Measurements from ENCODE around the gene NR3C1.

The NR3C1 gene

DNA sequence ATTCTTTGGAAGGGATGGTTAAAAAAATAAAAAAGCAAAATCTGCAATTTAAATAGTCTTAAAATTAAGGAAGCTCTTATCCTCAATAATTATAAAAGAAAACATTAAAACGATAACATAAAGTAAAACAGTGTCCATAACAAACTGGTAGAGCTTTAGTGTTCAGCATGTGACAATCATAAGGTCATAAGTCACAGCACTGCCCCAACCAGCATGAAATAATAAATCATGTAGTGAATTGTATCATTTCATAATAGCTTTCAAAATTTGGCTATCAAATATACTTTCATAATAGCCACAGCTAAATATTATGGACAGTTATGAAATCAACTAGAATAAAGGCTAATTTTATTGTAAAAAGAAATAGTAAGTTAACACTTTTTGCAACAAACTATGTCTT, 10.0 kb downstream of the NR3C1 start:
- Histone ChIP-seq H3K9me3 (ENCODE audit: control insufficient read depth, insufficient read depth, low read length) (peaks cover 3% of the 10 kb centered on the region; the same call in 1 of the 2 replicates), H3F3A (ENCODE audit: control insufficient read depth, insufficient read depth) (peaks cover 17% of the 10 kb centered on the region), H3K36me3 (ENCODE audit: control insufficient read depth, low read length) (peaks cover 93% of the 10 kb centered on the region), H3K79me2 (ENCODE audit: control insufficient read depth, low read length) (peaks cover 100% of the 10 kb centered on the region), H3K9me2 (replicated peaks; ENCODE audit: control insufficient read depth, low read length) (no peaks in the 10 kb centered on the region), H3K4me1 (ENCODE audit: control insufficient read depth, low read length) (peaks cover 50% of the 10 kb centered on the region), H3K4me2 (ENCODE audit: low read length) (no peak overlapping the region), H3K27me3 (ENCODE audit: control insufficient read depth, low read length) (no peaks in the 10 kb centered on the region), H3K27ac (ENCODE audit: low read depth, low read length) (no peak overlapping the region), H3K4me3 (ENCODE audit: low read length) (no peak overlapping the region), H4K20me1 (ENCODE audit: control insufficient read depth, insufficient read depth, low read depth, low read length) (peaks cover 9% of the 10 kb centered on the region)
- no peak for TF ChIP-seq EZH2phosphoT487 (IDR thresholded peaks at IDR 0.05; ENCODE audit: borderline replicate concordance, low read length)
- TF ChIP-seq, protein P1, sequence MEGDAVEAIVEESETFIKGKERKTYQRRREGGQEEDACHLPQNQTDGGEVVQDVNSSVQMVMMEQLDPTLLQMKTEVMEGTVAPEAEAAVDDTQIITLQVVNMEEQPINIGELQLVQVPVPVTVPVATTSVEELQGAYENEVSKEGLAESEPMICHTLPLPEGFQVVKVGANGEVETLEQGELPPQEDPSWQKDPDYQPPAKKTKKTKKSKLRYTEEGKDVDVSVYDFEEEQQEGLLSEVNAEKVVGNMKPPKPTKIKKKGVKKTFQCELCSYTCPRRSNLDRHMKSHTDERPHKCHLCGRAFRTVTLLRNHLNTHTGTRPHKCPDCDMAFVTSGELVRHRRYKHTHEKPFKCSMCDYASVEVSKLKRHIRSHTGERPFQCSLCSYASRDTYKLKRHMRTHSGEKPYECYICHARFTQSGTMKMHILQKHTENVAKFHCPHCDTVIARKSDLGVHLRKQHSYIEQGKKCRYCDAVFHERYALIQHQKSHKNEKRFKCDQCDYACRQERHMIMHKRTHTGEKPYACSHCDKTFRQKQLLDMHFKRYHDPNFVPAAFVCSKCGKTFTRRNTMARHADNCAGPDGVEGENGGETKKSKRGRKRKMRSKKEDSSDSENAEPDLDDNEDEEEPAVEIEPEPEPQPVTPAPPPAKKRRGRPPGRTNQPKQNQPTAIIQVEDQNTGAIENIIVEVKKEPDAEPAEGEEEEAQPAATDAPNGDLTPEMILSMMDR (IDR thresholded peaks at IDR 0.05; ENCODE audit: low read depth, low read length, poor library complexity, severe bottlenecking), result no peak

DNA sequence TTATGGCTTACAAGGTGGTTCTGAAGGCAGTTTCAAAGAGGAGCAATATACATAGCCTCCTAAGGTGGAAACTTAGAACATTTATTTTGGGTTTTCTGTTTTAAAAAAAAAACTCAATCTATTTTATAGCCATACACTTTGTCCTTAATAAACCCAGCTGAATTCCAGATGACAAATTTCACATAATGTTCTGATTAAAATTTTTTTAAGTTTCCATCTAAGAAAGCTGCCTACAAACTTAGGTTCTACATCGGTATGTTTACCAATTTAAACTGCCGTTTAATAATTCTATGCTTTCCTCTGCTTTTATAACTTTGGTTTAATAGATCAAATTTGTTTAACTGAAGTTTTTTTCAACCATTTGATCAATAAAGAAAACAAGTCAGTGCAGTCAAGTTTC, 12.5 kb downstream of the NR3C1 start:
- no peak for TF ChIP-seq EZH2phosphoT487 (IDR thresholded peaks at IDR 0.05; ENCODE audit: borderline replicate concordance, low read length)
- TF ChIP-seq, protein P1 (IDR thresholded peaks at IDR 0.05; ENCODE audit: low read depth, low read length, poor library complexity, severe bottlenecking), result no peak
- H3K36me3 ChIP-seq (ENCODE audit: control insufficient read depth, low read length), result peaks cover 95% of the 10 kb centered on the region
- no peak overlapping the region for H3K4me2 ChIP-seq (ENCODE audit: low read length)
- peaks cover 100% of the 10 kb centered on the region for H3K79me2 ChIP-seq (ENCODE audit: control insufficient read depth, low read length)
- peaks cover 28% of the 10 kb centered on the region for H3K4me1 ChIP-seq (ENCODE audit: control insufficient read depth, low read length)
- H3K9me2 ChIP-seq (replicated peaks; ENCODE audit: control insufficient read depth, low read length), result no peaks in the 10 kb centered on the region
- H3K27ac ChIP-seq (ENCODE audit: low read depth, low read length), result no peak overlapping the region
- H3K4me3 ChIP-seq (ENCODE audit: low read length), result no peak overlapping the region
- no peaks in the 10 kb centered on the region for H3K27me3 ChIP-seq (ENCODE audit: control insufficient read depth, low read length)
- H4K20me1 ChIP-seq (ENCODE audit: control insufficient read depth, insufficient read depth, low read depth, low read length), result peaks cover 9% of the 10 kb centered on the region; the same call in 1 of the 2 replicates
- peaks cover 22% of the 10 kb centered on the region for H3K9me3 ChIP-seq (ENCODE audit: control insufficient read depth, insufficient read depth, low read length)
- peaks cover 3% of the 10 kb centered on the region for H3F3A ChIP-seq (ENCODE audit: control insufficient read depth, insufficient read depth)

DNA sequence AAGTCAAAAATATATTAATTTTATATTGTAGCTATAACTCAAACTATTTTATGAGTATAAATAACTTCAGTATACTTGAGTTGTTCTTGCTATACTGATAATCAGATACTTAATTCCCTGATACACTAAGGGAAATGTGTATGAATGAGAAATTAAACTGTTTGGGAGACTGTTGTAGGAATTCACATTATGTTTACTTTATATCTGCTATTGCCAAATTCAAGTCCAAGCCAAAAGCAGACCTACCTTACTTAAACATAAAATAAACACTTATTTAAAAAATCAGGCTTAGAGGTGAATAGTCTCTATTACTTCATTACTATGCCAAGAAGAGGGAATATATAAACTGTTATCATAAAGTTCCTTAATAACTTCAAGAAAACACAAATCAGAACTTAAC, 13.2 kb downstream of the NR3C1 start:
- no peak overlapping the region for H3K4me3 ChIP-seq (ENCODE audit: low read length)
- H3K9me2 ChIP-seq (replicated peaks; ENCODE audit: control insufficient read depth, low read length), result no peaks in the 10 kb centered on the region
- peaks cover 100% of the 10 kb centered on the region for H3K79me2 ChIP-seq (ENCODE audit: control insufficient read depth, low read length)
- no peak overlapping the region for H3K27ac ChIP-seq (ENCODE audit: low read depth, low read length)
- H4K20me1 ChIP-seq (ENCODE audit: control insufficient read depth, insufficient read depth, low read depth, low read length), result peaks cover 6% of the 10 kb centered on the region; the same call in 1 of the 2 replicates
- no peak for TF ChIP-seq EZH2phosphoT487 (IDR thresholded peaks at IDR 0.05; ENCODE audit: borderline replicate concordance, low read length)
- TF ChIP-seq, protein P1 (IDR thresholded peaks at IDR 0.05; ENCODE audit: low read depth, low read length, poor library complexity, severe bottlenecking), result no peak
- H3K36me3 ChIP-seq (ENCODE audit: control insufficient read depth, low read length), result peaks cover 95% of the 10 kb centered on the region
- H3K4me2 ChIP-seq (ENCODE audit: low read length), result no peak overlapping the region
- no peaks in the 10 kb centered on the region for H3K27me3 ChIP-seq (ENCODE audit: control insufficient read depth, low read length)
- H3F3A ChIP-seq (ENCODE audit: control insufficient read depth, insufficient read depth), result no peaks in the 10 kb centered on the region
- H3K9me3 ChIP-seq (ENCODE audit: control insufficient read depth, insufficient read depth, low read length), result peaks cover 29% of the 10 kb centered on the region
- H3K4me1 ChIP-seq (ENCODE audit: control insufficient read depth, low read length), result peaks cover 21% of the 10 kb centered on the region
